HepG2 (cell line): ENCODE measurements around the gene TOB2. TPM values are rescaled to one million over a fixed set of nuclear protein-coding genes. Genes with fewer than 3 reads are reported as not detected.

ENCODE experiments used
- ATAC-seq: fragments of 200-7000 bp; cut with Tn5 transposase; 3 replicates; pipeline ENCODE4 v1.9.1; 2020; ENCODE audit warnings: mild to moderate bottlenecking, moderate library complexity
- BruUV-seq: library from RNA; stranded (reverse); fragments of 400-500 nt; replicated peaks from 2 replicates; lab custom pipeline; 2021; lab: Mats Ljungman, UMichigan
- CTCF ChIA-PET: fragments of 300-600 bp; formaldehyde crosslinking; extraction: SDS; loops from one replicate; lab custom pipeline; 2021; ENCODE audit warnings: low total read pairs, inconsistent platforms, low intra/inter-chr PET ratio; lab: Yijun Ruan, JAX
- POLR2A ChIA-PET: fragments of 350-600 bp; sonication (Branson Sonifier 250); formaldehyde crosslinking; loops from one replicate; lab custom pipeline; 2020; ENCODE audit warnings: antibody characterized with exemption, inconsistent platforms; lab: Yijun Ruan, JAX
- DNase-seq: peaks from one replicate; pipeline ENCODE4 v3.0.0-alpha.2; 2015; ENCODE audit warnings: low spot score
- FAIRE-seq: peaks from 3 replicates; lab custom pipeline; 2011; peaks lifted over from hg19 to GRCh38; lab: Jason Lieb, UNC
- H2AFZ ChIP-seq: one replicate; pipeline ENCODE4 v1.6.1; 2011; ENCODE audit warnings: low read length, inconsistent platforms
- H3K27ac ChIP-seq: fragments of 300-600 bp; 3 replicates; pipeline ENCODE4 v1.8.0; 2011; ENCODE audit warnings: mixed run types, mild to moderate bottlenecking, mixed read lengths, low read length, inconsistent platforms; ENCODE audit not compliant: insufficient read depth; ENCODE audit errors: extremely low read length
- H3K27me3 ChIP-seq, 2 experiments: fragments of 200-600 bp in 1 of 2; 2 replicates in 1 of 2; 3 replicates in 1 of 2; pipeline versions ENCODE4 v1.6.0 to v1.8.0; 2011; ENCODE audit warnings: low read length in 2 of 2, mild to moderate bottlenecking in 2 of 2, moderate library complexity in 2 of 2, inconsistent platforms in 1 of 2; ENCODE audit not compliant: insufficient read depth in 2 of 2, control insufficient read depth in 1 of 2
- H3K36me3 ChIP-seq, 2 experiments: fragments of 200-600 bp in 1 of 2; replicated peaks in 1 of 2; 2 replicates in 1 of 2; 3 replicates in 1 of 2; pipeline versions ENCODE4 v1.5.1 to v1.8.0; 2011; ENCODE audit warnings: low read length in 2 of 2, inconsistent platforms in 1 of 2; ENCODE audit not compliant: insufficient read depth in 2 of 2, control insufficient read depth in 1 of 2
- H3K4me1 ChIP-seq: 2 replicates; pipeline ENCODE4 v1.5.1; 2012; ENCODE audit warnings: low read length, inconsistent platforms; ENCODE audit not compliant: insufficient read depth
- H3K4me2 ChIP-seq: 2 replicates; pipeline ENCODE4 v1.6.0; 2011; ENCODE audit warnings: low read depth, low read length, inconsistent platforms
- H3K4me3 ChIP-seq, 3 experiments: fragments of 200-600 bp in 1 of 3; sonication (generic), shearing (Covaris generic) in 1 of 3; replicated peaks in 1 of 3; 2 replicates each; pipeline ENCODE4 v1.5.1; 2011 to 2016; ENCODE audit warnings: low read length in 3 of 3, inconsistent platforms in 2 of 3, low read depth in 2 of 3, mild to moderate bottlenecking in 2 of 3, control low read depth in 1 of 3, mixed read lengths in 1 of 3; ENCODE audit not compliant: insufficient read depth in 1 of 3
- H3K79me2 ChIP-seq: one replicate; pipeline ENCODE4 v1.6.1; 2011; ENCODE audit warnings: low read length, inconsistent platforms; ENCODE audit not compliant: insufficient read depth
- H3K9ac ChIP-seq: 2 replicates; pipeline ENCODE4 v1.6.0; 2011; ENCODE audit warnings: mild to moderate bottlenecking, low read depth, low read length, inconsistent platforms; ENCODE audit not compliant: insufficient read depth
- H3K9me3 ChIP-seq: 2 replicates; pipeline ENCODE4 v1.5.1; 2012; ENCODE audit warnings: mild to moderate bottlenecking, low read length
- H4K20me1 ChIP-seq: 2 replicates; pipeline ENCODE4 v1.6.0; 2011; ENCODE audit warnings: inconsistent platforms, mild to moderate bottlenecking, low read length, moderate library complexity; ENCODE audit not compliant: insufficient read depth
- HMGXB3 ChIP-seq: sonication (generic); formaldehyde crosslinking; IDR thresholded peaks from 2 replicates; pipeline ENCODE4 v1.4.0; 2020; ENCODE audit warnings: missing genetic modification reagents, borderline replicate concordance
- MXD3 ChIP-seq: IDR thresholded peaks from 2 replicates; pipeline ENCODE4 v1.6.1; 2016; ENCODE audit warnings: mild to moderate bottlenecking, missing biosample characterization, missing genetic modification reagents
- TEF ChIP-seq: sonication (generic); formaldehyde crosslinking; IDR thresholded peaks from 2 replicates; pipeline ENCODE4 v1.5.0; 2020; ENCODE audit warnings: missing genetic modification reagents
- ZNF17 ChIP-seq: sonication (generic); formaldehyde crosslinking; IDR thresholded peaks from 2 replicates; pipeline ENCODE4 v1.5.0; 2020; ENCODE audit warnings: mild to moderate bottlenecking, missing genetic modification reagents
- in situ Hi-C: cut with HindIII; loops from 2 replicates; pipeline ENCODE4 v1.10.0; 2017; ENCODE audit warnings: low pct_unique_long_range_greater_than_20kb; ENCODE audit not compliant: extremely low pct_ligation_motif_present
- intact Hi-C: fragments of 100-400 bp; cut with micrococcal nuclease; formaldehyde crosslinking; loops from one replicate; pipeline ENCODE4 v1.10.0; 2022; ENCODE audit not compliant: unreplicated experiment
- polyA plus RNA-seq, 8 experiments: library from polyadenylated mRNA; depleted of rRNA in 3 of 8; stranded (reverse) in 7 of 8; unstranded in 1 of 8; fragments of >200 nt; fragmentation: Illumina TruSeq in 4 of 8; extraction: Trizol in 4 of 8; gene quantifications; 2 replicates each; pipeline versions ENCODE4 v1.2.1 to v1.2.3, GENCODE V29; 2011 to 2016; ENCODE audit warnings: low read depth in 4 of 8, missing spikeins in 1 of 8, mixed read lengths in 1 of 8; ENCODE audit not compliant: insufficient read depth in 1 of 8
- total RNA-seq, 5 experiments: library from RNA; depleted of rRNA; stranded (reverse); fragments of >200 nt; fragmentation: Illumina TruSeq; extraction: Trizol; gene quantifications; 2 replicates each; pipeline ENCODE4 v1.2.3, GENCODE V29; 2016; ENCODE audit warnings: low read depth in 1 of 5

Gene TOB2
- total and polyA plus RNA-seq, 2 of the 13 experiments (the other 11 are each of a cell fraction or from before 2014, with no cell fraction given), result 12.2 to 13.7 TPM

GRCh38 chr22:41384128-41384527 lies 62.5 kb downstream of the TOB2 start:
- intact Hi-C loops (no loop called here), in situ Hi-C loops (no loop called here)
- Histone ChIP-seq H3K9ac (no peak overlapping the region), H3K27me3 (no peaks in the 10 kb centered on the region; a peak in 1 of 5 replicates), H3K36me3 (peaks cover 0 to 7% of the 10 kb centered on the region in 2 experiments; a peak in 3 of 5 replicates), H4K20me1 (no peaks in the 10 kb centered on the region), H2AFZ (no peak overlapping the region), H3K4me2 (no peak overlapping the region), H3K9me3 (no peaks in the 10 kb centered on the region), H3K4me3 (no peak overlapping the region), H3K27ac (no peak overlapping the region), H3K79me2 (peaks cover 5% of the 10 kb centered on the region), H3K4me1 (peaks cover 24% of the 10 kb centered on the region)
- FAIRE-seq (no peak), ATAC-seq (no peak), DNase-seq (no peak)
- CTCF ChIA-PET, result no interaction called here
- BruUV-seq, result no TSS peak
- POLR2A ChIA-PET, result interaction anchor here (1.1 to 1.3 kb wide), 2 partner anchors 13 to 63 kb away, joined by 3 to 4 read pairs; partner anchors contain the start of gene TOB2
- TF ChIP-seq TEF (no peak), HMGXB3 (no peak), MXD3 (no peak), ZNF17 (CRISPR knock-in tag) (no peak)

Other genes starting within 250 kb of the TOB2 start
- 33.7 and 37.6 TPM in 2 replicates for gene L3MBTL2, start 241.5 kb downstream of the TOB2 start, total RNA-seq (2016; rRNA removed; fragmentation: Illumina TruSeq; extraction: Trizol)
- 13.8 and 15.2 TPM in 2 replicates for gene L3MBTL2, start 241.5 kb downstream of the TOB2 start, polyA plus RNA-seq (2011; rRNA removed)
- 2.9 and 8.1 TPM in 2 replicates for gene CHADL, start 205.9 kb downstream of the TOB2 start, total RNA-seq (2016; rRNA removed; fragmentation: Illumina TruSeq; extraction: Trizol)
- 2.8 and 6.1 TPM in 2 replicates for gene CHADL, start 205.9 kb downstream of the TOB2 start, polyA plus RNA-seq (2011; rRNA removed)
- gene RANGAP1, start 160.6 kb downstream of the TOB2 start, total RNA-seq (2016; rRNA removed; fragmentation: Illumina TruSeq; extraction: Trizol), result 71.7 and 83.9 TPM in 2 replicates
- 51.8 and 53.8 TPM in 2 replicates for gene RANGAP1, start 160.6 kb downstream of the TOB2 start, polyA plus RNA-seq (2011; rRNA removed)
- 30.6 and 37.2 TPM in 2 replicates for gene ZC3H7B, start 145.3 kb downstream of the TOB2 start, total RNA-seq (2016; rRNA removed; fragmentation: Illumina TruSeq; extraction: Trizol)
- gene ZC3H7B, start 145.3 kb downstream of the TOB2 start, polyA plus RNA-seq (2011; rRNA removed), result 26.4 and 36.2 TPM in 2 replicates
- gene TEF, start 64.9 kb downstream of the TOB2 start, total RNA-seq (2016; rRNA removed; fragmentation: Illumina TruSeq; extraction: Trizol), result 7.6 and 8.2 TPM in 2 replicates
- gene TEF, start 64.9 kb downstream of the TOB2 start, polyA plus RNA-seq (2011; rRNA removed), result 11.2 and 13.9 TPM in 2 replicates
- gene PHF5A, start 21.9 kb upstream of the TOB2 start, total RNA-seq (2016; rRNA removed; fragmentation: Illumina TruSeq; extraction: Trizol), result 105 and 154 TPM in 2 replicates
- 50.7 and 56.6 TPM in 2 replicates for gene PHF5A, start 21.9 kb upstream of the TOB2 start, polyA plus RNA-seq (2011; rRNA removed)
- gene ACO2, start 22.3 kb upstream of the TOB2 start, total RNA-seq (2016; rRNA removed; fragmentation: Illumina TruSeq; extraction: Trizol), result 39.3 and 45.6 TPM in 2 replicates
- 19.2 and 19.4 TPM in 2 replicates for gene ACO2, start 22.3 kb upstream of the TOB2 start, polyA plus RNA-seq (2011; rRNA removed)
- 28.6 and 30.3 TPM in 2 replicates for gene POLR3H, start 97.7 kb upstream of the TOB2 start, total RNA-seq (2016; rRNA removed; fragmentation: Illumina TruSeq; extraction: Trizol)
- gene POLR3H, start 97.7 kb upstream of the TOB2 start, polyA plus RNA-seq (2011; rRNA removed), result 10.3 and 11.2 TPM in 2 replicates
- 0.11 and 0.17 TPM in 2 replicates for gene CSDC2, start 114.2 kb upstream of the TOB2 start, total RNA-seq (2016; rRNA removed; fragmentation: Illumina TruSeq; extraction: Trizol)
- 0.26 and 0.47 TPM in 2 replicates for gene CSDC2, start 114.2 kb upstream of the TOB2 start, polyA plus RNA-seq (2011; rRNA removed)
- 17.8 and 23.0 TPM in 2 replicates for gene PMM1, start 143.0 kb upstream of the TOB2 start, total RNA-seq (2016; rRNA removed; fragmentation: Illumina TruSeq; extraction: Trizol)
- 95.6 and 100 TPM in 2 replicates for gene PMM1, start 143.0 kb upstream of the TOB2 start, polyA plus RNA-seq (2011; rRNA removed)
- 19.3 and 21.6 TPM in 2 replicates for gene DESI1, start 174.2 kb upstream of the TOB2 start, total RNA-seq (2016; rRNA removed; fragmentation: Illumina TruSeq; extraction: Trizol)
- 29.2 and 34.2 TPM in 2 replicates for gene DESI1, start 174.2 kb upstream of the TOB2 start, polyA plus RNA-seq (2011; rRNA removed)
- gene XRCC6, start 174.5 kb upstream of the TOB2 start, total RNA-seq (2016; rRNA removed; fragmentation: Illumina TruSeq; extraction: Trizol), result 625 and 944 TPM in 2 replicates
- gene XRCC6, start 174.5 kb upstream of the TOB2 start, polyA plus RNA-seq (2011; rRNA removed), result 109 and 124 TPM in 2 replicates
- gene SNU13, start 242.1 kb upstream of the TOB2 start, total RNA-seq (2016; rRNA removed; fragmentation: Illumina TruSeq; extraction: Trizol), result 203 and 276 TPM in 2 replicates
- 287 and 294 TPM in 2 replicates for gene SNU13, start 242.1 kb upstream of the TOB2 start, polyA plus RNA-seq (2011; rRNA removed)